HCEC 1CT (cell line): ENCODE measurements around the gene WDR86.

Experiments
- DNase-seq: peaks from one replicate; pipeline ENCODE4 v3.0.0-alpha.2; 2017

Gene WDR86

GRCh38 chr7:151439855-151440798 is 30.3 kb upstream of the WDR86 start, which contains the start of gene CRYGN:
Gene CRYGN, minus strand, starts transcription at chr7:151440141. Its CDS starts 224 bp downstream, at chr7:151439917.
- DNase-seq = no peak

GRCh38 chr7:151438864-151439601 is 29.2 kb upstream of the WDR86 start:
- no peak for DNase-seq

GRCh38 chr7:151437866-151438516 is 28.2 kb upstream of the WDR86 start:
- DNase-seq = no peak

GRCh38 chr7:151437159-151437553 is 27.3 kb upstream of the WDR86 start:
- no peak for DNase-seq

GRCh38 chr7:151436446-151437158 is 26.8 kb upstream of the WDR86 start:
- no peak for DNase-seq

- DNase-seq = no peak
Measured at GRCh38 chr7:151435971-151436370, 26.1 kb upstream of the WDR86 start.

GRCh38 chr7:151435103-151435916 is 25.5 kb upstream of the WDR86 start:
- no peak for DNase-seq

- DNase-seq = no peak
Measured at GRCh38 chr7:151434549-151434948, 24.7 kb upstream of the WDR86 start.

- DNase-seq = no peak
Measured at GRCh38 chr7:151433721-151434400, 24.0 kb upstream of the WDR86 start.

GRCh38 chr7:151432658-151433521 is 23.1 kb upstream of the WDR86 start:
- DNase-seq = no peak

- DNase-seq = no peak
Measured at GRCh38 chr7:151431768-151432311, 22.0 kb upstream of the WDR86 start.

GRCh38 chr7:151431281-151431767 is 21.5 kb upstream of the WDR86 start:
- no peak for DNase-seq

GRCh38 chr7:151430391-151431205 is 20.8 kb upstream of the WDR86 start:
- no peak for DNase-seq

- no peak for DNase-seq
Measured at GRCh38 chr7:151429560-151430331, 19.9 kb upstream of the WDR86 start.

- no peak for DNase-seq
Measured at GRCh38 chr7:151429237-151429559, 19.4 kb upstream of the WDR86 start.

GRCh38 chr7:151428378-151429236 is 18.8 kb upstream of the WDR86 start:
- DNase-seq = no peak
